Panc1 (cell line): ENCODE measurements around the gene WDR35.

Experiments
- POLR2AphosphoS5 ChIP-seq: IDR thresholded peaks from 2 replicates; pipeline ENCODE4 v1.6.1; 2012; ENCODE audit warnings: mild to moderate bottlenecking, low read depth, low read length, moderate library complexity
- SIN3A ChIP-seq: IDR thresholded peaks from 2 replicates; pipeline ENCODE4 v1.6.1; 2012; ENCODE audit warnings: low read depth, mild to moderate bottlenecking, low read length, moderate library complexity, borderline replicate concordance; ENCODE audit not compliant: insufficient read depth
- TF ChIP-seq, protein P1 (sequence below): fragments of 450-650 bp; IDR thresholded peaks from 2 replicates; pipeline ENCODE4 v1.5.1; 2017; ENCODE audit warnings: mild to moderate bottlenecking

GRCh38 chr2:19866771-19867170 lies 123.1 kb downstream of the WDR35 start:
- TF ChIP-seq, protein P1, sequence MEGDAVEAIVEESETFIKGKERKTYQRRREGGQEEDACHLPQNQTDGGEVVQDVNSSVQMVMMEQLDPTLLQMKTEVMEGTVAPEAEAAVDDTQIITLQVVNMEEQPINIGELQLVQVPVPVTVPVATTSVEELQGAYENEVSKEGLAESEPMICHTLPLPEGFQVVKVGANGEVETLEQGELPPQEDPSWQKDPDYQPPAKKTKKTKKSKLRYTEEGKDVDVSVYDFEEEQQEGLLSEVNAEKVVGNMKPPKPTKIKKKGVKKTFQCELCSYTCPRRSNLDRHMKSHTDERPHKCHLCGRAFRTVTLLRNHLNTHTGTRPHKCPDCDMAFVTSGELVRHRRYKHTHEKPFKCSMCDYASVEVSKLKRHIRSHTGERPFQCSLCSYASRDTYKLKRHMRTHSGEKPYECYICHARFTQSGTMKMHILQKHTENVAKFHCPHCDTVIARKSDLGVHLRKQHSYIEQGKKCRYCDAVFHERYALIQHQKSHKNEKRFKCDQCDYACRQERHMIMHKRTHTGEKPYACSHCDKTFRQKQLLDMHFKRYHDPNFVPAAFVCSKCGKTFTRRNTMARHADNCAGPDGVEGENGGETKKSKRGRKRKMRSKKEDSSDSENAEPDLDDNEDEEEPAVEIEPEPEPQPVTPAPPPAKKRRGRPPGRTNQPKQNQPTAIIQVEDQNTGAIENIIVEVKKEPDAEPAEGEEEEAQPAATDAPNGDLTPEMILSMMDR: no peak
- TF ChIP-seq SIN3A (no peak), POLR2AphosphoS5 (no peak)
